IPS-15b (cell line): ENCODE results near the gene EIF6.

Source experiments
- H3K27me3 ChIP-seq: one replicate; pipeline ENCODE4 v1.6.1; 2013; ENCODE audit warnings: low read length; ENCODE audit not compliant: control insufficient read depth, insufficient read depth
- H3K36me3 ChIP-seq: one replicate; pipeline ENCODE4 v1.6.1; 2013; ENCODE audit warnings: low read length; ENCODE audit not compliant: control insufficient read depth, insufficient read depth
- H3K4me1 ChIP-seq: one replicate; pipeline ENCODE4 v1.6.1; 2013; ENCODE audit warnings: mild to moderate bottlenecking, low read length; ENCODE audit not compliant: control insufficient read depth, insufficient read depth
- H3K4me3 ChIP-seq: one replicate; pipeline ENCODE4 v1.5.1; 2013; ENCODE audit warnings: low read depth, low read length
- H3K9ac ChIP-seq: one replicate; pipeline ENCODE4 v1.6.1; 2013; ENCODE audit warnings: low read depth, mild to moderate bottlenecking, low read length
- H3K9me3 ChIP-seq: one replicate; pipeline ENCODE4 v1.6.1; 2013; ENCODE audit warnings: mild to moderate bottlenecking, low read length; ENCODE audit not compliant: control insufficient read depth, insufficient read depth

Gene EIF6

DNA sequence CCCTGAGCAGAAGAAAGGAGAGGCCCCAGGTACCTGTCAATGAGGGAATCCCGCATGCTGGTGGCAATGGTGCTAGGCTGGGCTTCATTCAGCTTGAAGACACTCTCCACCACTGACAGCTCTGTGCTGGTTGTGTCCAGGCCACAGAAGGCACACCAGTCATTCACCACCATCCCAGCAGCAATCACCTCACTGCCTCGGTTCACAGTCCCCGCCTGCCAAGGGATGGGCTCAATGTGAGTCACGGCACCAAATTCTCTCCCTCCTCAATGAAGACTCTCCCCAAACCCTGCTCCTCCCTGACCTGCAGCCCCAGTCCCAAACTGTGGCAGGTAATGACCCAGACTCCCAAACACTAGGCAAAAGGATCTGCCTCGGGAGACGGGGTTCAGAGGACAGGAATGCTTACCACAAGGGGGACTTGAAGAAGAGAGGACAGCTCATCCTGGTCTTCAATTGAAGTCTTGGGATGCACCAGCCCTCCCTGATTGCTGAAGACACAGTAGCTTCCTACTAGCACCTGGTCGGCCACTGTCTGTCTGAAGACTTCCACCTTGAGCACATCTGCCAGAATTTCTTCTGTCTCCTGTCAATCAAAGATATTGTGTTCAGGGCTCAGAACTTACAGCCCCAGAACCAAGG, 4.9 kb downstream of the EIF6 start:
- Histone ChIP-seq H3K27me3 (no peaks in the 10 kb centered on the region), H3K4me1 (peaks cover 7% of the 10 kb centered on the region), H3K36me3 (peaks cover 36% of the 10 kb centered on the region), H3K9ac (no peak overlapping the region), H3K4me3 (no peak overlapping the region), H3K9me3 (no peaks in the 10 kb centered on the region)

- no peak overlapping the region for H3K9ac ChIP-seq
- peaks cover 7% of the 10 kb centered on the region for H3K4me1 ChIP-seq
- H3K4me3 ChIP-seq, result no peak overlapping the region
- peaks cover 42% of the 10 kb centered on the region for H3K36me3 ChIP-seq
- no peaks in the 10 kb centered on the region for H3K27me3 ChIP-seq
- no peaks in the 10 kb centered on the region for H3K9me3 ChIP-seq
Observed at GRCh38 chr20:35279040-35279439, 5.5 kb downstream of the EIF6 start.

GRCh38 chr20:35277531-35278395, 6.8 kb downstream of the EIF6 start, which contains the start of gene MMP24OS:
TSS of gene MMP24OS (minus strand) at chr20:35278122. CDS start at chr20:35277929, 193 bp downstream.
- Histone ChIP-seq H3K27me3 (no peaks in the 10 kb centered on the region), H3K9ac (peak within 1 kb of the TSS; percentile 94), H3K9me3 (no peaks in the 10 kb centered on the region), H3K4me3 (peak within 1 kb of the TSS; percentile 90), H3K4me1 (peaks cover 5% of the 10 kb centered on the region), H3K36me3 (peaks cover 41% of the 10 kb centered on the region)

DNA sequence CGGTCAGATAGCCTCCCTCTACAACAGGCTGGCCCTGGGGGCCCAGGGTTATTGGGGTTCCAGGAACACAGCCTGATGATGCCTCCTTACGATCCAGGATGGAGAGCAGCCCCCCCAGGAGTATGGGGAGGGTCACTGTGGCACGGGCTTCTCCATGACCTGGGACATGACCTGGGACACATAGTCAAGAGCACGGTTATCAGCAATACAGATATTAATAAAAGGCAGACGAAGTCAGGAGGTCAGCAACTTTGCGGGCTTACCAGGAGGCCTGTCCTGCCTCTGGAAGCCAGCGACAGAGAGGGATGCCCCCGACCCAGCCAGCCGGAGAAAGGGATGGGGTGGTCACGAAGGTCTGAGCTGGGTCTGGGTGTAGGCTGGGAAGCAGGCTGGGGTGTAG, 7.4 kb downstream of the EIF6 start:
- Histone ChIP-seq H3K36me3 (peaks cover 41% of the 10 kb centered on the region), H3K9me3 (no peaks in the 10 kb centered on the region), H3K4me3 (peak overlapping the region; percentile 90), H3K4me1 (peaks cover 5% of the 10 kb centered on the region), H3K9ac (peak overlapping the region; percentile 94), H3K27me3 (no peaks in the 10 kb centered on the region)

DNA sequence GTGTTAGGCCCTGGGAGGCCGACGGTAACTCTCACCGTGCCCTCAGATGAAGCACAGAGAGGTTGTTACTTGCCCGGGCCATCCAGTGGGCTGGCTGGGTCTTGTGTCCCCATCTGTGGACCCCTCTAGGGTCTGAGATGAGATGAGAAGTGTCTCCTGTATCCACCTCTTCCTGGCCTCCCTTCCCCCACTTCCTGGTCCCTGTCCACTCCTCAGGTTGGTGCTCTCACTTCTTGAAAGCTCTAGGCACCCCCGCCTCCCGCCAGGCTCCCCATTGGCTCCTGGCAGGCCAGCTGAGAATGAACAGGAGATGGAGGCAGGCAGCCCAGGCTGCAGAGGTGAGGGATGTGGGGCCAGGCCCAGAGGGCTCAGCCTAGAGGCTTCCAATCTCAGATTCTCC, 8.2 kb downstream of the EIF6 start:
- Histone ChIP-seq H3K9ac (no peak overlapping the region), H3K9me3 (no peaks in the 10 kb centered on the region), H3K4me1 (peaks cover 5% of the 10 kb centered on the region), H3K36me3 (peaks cover 42% of the 10 kb centered on the region), H3K27me3 (no peaks in the 10 kb centered on the region), H3K4me3 (peak overlapping the region; percentile 90)

DNA sequence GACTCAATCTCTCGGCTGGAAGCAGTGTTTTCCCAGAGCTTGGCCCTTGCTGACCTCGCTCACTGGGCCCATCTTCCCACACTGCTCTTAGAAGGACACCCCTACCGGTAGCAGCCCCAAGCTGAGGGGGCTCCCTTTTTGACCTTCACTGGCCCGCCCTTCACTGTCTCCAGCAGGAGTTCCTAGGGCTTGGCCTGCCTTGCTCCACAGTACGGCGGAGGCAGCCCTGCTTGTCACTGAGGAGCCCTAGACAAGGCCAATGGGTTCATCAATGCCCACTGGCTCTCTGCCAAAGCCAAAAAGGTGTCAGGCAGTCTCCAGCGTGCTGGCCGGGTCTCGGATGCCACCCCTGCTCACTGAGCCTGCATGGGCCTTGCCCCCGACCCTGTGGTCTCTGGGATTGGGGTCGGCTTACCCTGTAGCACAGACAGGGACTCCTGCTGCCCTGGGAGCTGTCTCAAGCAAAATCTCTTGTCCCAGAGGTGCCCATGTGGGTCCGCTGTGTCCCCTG, 8.8 kb downstream of the EIF6 start:
- Histone ChIP-seq H3K4me3 (no peak overlapping the region), H3K4me1 (peaks cover 5% of the 10 kb centered on the region), H3K9me3 (no peaks in the 10 kb centered on the region), H3K27me3 (no peaks in the 10 kb centered on the region), H3K36me3 (peaks cover 42% of the 10 kb centered on the region), H3K9ac (no peak overlapping the region)

- no peaks in the 10 kb centered on the region for H3K9me3 ChIP-seq
- peaks cover 5% of the 10 kb centered on the region for H3K4me1 ChIP-seq
- peaks cover 39% of the 10 kb centered on the region for H3K36me3 ChIP-seq
- H3K27me3 ChIP-seq, result no peaks in the 10 kb centered on the region
- no peak overlapping the region for H3K9ac ChIP-seq
- no peak overlapping the region for H3K4me3 ChIP-seq
Observed at GRCh38 chr20:35274172-35275092, 10.1 kb downstream of the EIF6 start.

- H3K4me1 ChIP-seq, result peaks cover 5% of the 10 kb centered on the region
- H3K27me3 ChIP-seq, result no peaks in the 10 kb centered on the region
- no peaks in the 10 kb centered on the region for H3K9me3 ChIP-seq
- no peak overlapping the region for H3K9ac ChIP-seq
- peaks cover 31% of the 10 kb centered on the region for H3K36me3 ChIP-seq
- no peak overlapping the region for H3K4me3 ChIP-seq
Observed at GRCh38 chr20:35273449-35274171, 11.0 kb downstream of the EIF6 start.

DNA sequence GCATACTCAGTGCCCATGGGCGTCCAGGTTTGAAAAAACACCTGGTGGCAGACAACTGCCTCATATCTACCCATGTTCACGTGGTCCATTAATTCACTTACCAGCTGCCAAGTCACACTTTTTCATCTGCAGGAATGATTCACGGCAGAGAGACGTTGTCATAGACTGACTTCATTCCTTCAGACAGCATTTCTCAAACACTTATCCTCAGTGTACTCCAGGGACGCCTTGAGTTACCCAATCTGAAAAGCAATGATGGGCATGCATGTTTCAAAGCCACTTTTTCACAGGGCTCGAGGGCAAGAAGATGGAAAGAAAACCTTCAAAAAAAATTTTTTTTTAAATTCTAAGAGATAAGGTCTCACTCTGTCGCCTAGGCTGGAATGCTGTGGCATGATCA, 12.7 kb downstream of the EIF6 start:
- Histone ChIP-seq H3K4me3 (no peak overlapping the region), H3K36me3 (peaks cover 29% of the 10 kb centered on the region), H3K27me3 (no peaks in the 10 kb centered on the region), H3K9ac (no peak overlapping the region), H3K9me3 (no peaks in the 10 kb centered on the region), H3K4me1 (peaks cover 5% of the 10 kb centered on the region)

DNA sequence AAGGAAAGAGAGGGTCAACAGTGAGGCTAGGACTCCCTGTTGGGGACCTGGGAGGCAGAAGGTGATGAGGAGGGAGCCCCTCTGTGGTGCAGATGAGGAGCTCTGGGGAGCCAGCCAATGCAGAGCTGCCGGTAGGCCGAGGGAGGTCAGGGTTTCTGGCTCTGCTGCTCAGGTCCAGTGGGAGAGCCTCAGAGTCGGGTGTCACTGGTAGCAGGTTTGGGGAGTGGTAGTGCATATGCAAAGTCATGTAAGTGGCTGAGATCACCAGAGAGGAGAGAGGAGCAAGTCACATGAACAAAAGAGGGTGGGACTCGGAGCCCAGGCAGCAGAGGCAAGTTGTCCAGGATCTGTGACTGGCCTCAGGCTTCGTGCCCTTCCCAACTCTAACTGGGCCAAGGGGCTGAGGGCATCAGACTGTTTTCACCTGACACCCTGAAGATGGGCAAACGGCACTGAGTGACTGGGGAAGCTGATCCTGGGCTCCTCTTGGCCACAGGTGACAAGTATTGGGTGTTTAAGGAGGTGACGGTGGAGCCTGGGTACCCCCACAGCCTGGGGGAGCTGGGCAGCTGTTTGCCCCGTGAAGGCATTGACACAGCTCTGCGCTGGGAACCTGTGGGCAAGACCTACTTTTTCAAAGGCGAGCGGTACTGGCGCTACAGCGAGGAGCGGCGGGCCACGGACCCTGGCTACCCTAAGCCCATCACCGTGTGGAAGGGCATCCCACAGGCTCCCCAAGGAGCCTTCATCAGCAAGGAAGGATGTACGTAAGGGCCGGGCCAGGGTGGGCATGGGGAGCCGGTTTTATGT, 13.3 kb downstream of the EIF6 start:
- Histone ChIP-seq H3K4me1 (no peaks in the 10 kb centered on the region), H3K9ac (no peak overlapping the region), H3K27me3 (no peaks in the 10 kb centered on the region), H3K36me3 (peaks cover 33% of the 10 kb centered on the region), H3K4me3 (no peak overlapping the region), H3K9me3 (no peaks in the 10 kb centered on the region)
